HCT116 (cell line): Measurements from ENCODE around the gene ITIH6. TPM values are rescaled to one million over a fixed set of nuclear protein-coding genes. Genes with fewer than 3 reads are reported as not detected.

Source experiments
- ATAC-seq: fragments of 200-7000 bp; cut with Tn5 transposase; 2 replicates; pipeline ENCODE4 v1.9.1; 2020; ENCODE audit warnings: mild to moderate bottlenecking, moderate library complexity
- BruUV-seq: library from RNA; stranded (reverse); fragments of 400-500 nt; replicated peaks from 2 replicates; lab custom pipeline; 2021; lab: Mats Ljungman, UMichigan
- CTCF ChIA-PET: fragments of 300-600 bp; sonication (Branson Sonifier 250); formaldehyde crosslinking; loops from one replicate; lab custom pipeline; 2021; ENCODE audit warnings: antibody characterized with exemption; lab: Charles Lee
- POLR2A ChIA-PET: fragments of 300-600, 350-600 bp; sonication (Branson Sonifier 250); formaldehyde crosslinking; loops from one replicate; lab custom pipeline; 2021; ENCODE audit warnings: antibody characterized with exemption; lab: Charles Lee
- RAD21 ChIA-PET, 2 experiments: fragments of 300-600 bp; sonication (Branson Sonifier 250); formaldehyde crosslinking; loops; one replicate each; lab custom pipeline; 2023; ENCODE audit warnings: low total read pairs in 2 of 2; ENCODE audit not compliant: uncharacterized antibody in 2 of 2, unreplicated experiment in 2 of 2, low non-redundant PET in 1 of 2; lab: Charles Lee
- DNase-seq: peaks from one replicate; pipeline ENCODE4 v3.0.0-alpha.2; 2010; ENCODE audit warnings: low read depth, low spot score
- H2AFZ ChIP-seq: fragments of 200-600 bp; shearing (Covaris generic), sonication (generic); 2 replicates; pipeline ENCODE4 v1.6.1; 2017; ENCODE audit warnings: low read depth, mixed run types, mixed read lengths, antibody characterized with exemption, low read length; ENCODE audit not compliant: poor library complexity, severe bottlenecking
- H3K27ac ChIP-seq: 2 replicates; pipeline ENCODE4 v1.5.1; 2012; ENCODE audit warnings: low read depth, low read length
- H3K27me3 ChIP-seq: fragments of 200-600 bp; sonication (generic); 2 replicates; pipeline ENCODE4 v1.6.1; 2016; ENCODE audit warnings: mixed run types, low read length, mixed read lengths; ENCODE audit not compliant: insufficient read depth
- H3K36me3 ChIP-seq, 2 experiments: fragments of 200-500 bp in 1 of 2; fragments of 200-600 bp in 1 of 2; sonication (Bioruptor generic) in 1 of 2; sonication (generic) in 1 of 2; 2 replicates each; pipeline versions ENCODE4 v1.5.1 to v1.6.1; 2014 to 2016; ENCODE audit warnings: low read length in 2 of 2, inconsistent platforms in 1 of 2, mixed read lengths in 1 of 2, mixed run types in 1 of 2; ENCODE audit not compliant: insufficient read depth in 2 of 2, control insufficient read depth in 1 of 2
- H3K4me1 ChIP-seq, 2 experiments: fragments of 200-600 bp in 1 of 2; sonication (generic) in 1 of 2; 2 replicates each; pipeline versions ENCODE4 v1.5.1 to v1.6.1; 2012 to 2017; ENCODE audit warnings: low read length in 2 of 2, inconsistent platforms in 1 of 2, mild to moderate bottlenecking in 1 of 2, mixed read lengths in 1 of 2, mixed run types in 1 of 2, moderate library complexity in 1 of 2; ENCODE audit not compliant: insufficient read depth in 2 of 2, control insufficient read depth in 1 of 2
- H3K4me2 ChIP-seq: fragments of 200-600 bp; sonication (generic); 2 replicates; pipeline ENCODE4 v1.6.1; 2017; ENCODE audit warnings: mixed run types, low read length, mixed read lengths
- H3K4me3 ChIP-seq, 2 experiments: fragments of 200-600 bp in 1 of 2; sonication (generic) in 1 of 2; replicated peaks in 1 of 2; 2 replicates each; pipeline ENCODE4 v1.5.1; 2011 to 2016; ENCODE audit warnings: low read length in 2 of 2, control low read depth in 1 of 2, low read depth in 1 of 2, mild to moderate bottlenecking in 1 of 2, mixed read lengths in 1 of 2, mixed run types in 1 of 2
- H3K79me2 ChIP-seq: fragments of 200-600 bp; sonication (generic); 2 replicates; pipeline ENCODE4 v1.6.1; 2017; ENCODE audit warnings: mild to moderate bottlenecking, mixed run types, low read length, moderate library complexity, mixed read lengths; ENCODE audit not compliant: insufficient read depth
- H3K9ac ChIP-seq: fragments of 200-600 bp; sonication (generic); 2 replicates; pipeline ENCODE4 v1.6.1; 2016; ENCODE audit warnings: low read length, mixed read lengths
- H3K9me2 ChIP-seq: fragments of 200-600 bp; sonication (generic), shearing (Covaris generic); 2 replicates; pipeline ENCODE4 v1.6.1; 2017; ENCODE audit warnings: mixed run types, mild to moderate bottlenecking, moderate library complexity; ENCODE audit not compliant: insufficient read depth
- H3K9me3 ChIP-seq, 2 experiments: fragments of 200-500 bp in 1 of 2; fragments of 200-600 bp in 1 of 2; sonication (Bioruptor generic) in 1 of 2; sonication (generic) in 1 of 2; 2 replicates each; pipeline ENCODE4 v1.6.1; 2014 to 2017; ENCODE audit warnings: low read length in 2 of 2, mixed read lengths in 2 of 2, inconsistent platforms in 1 of 2, low read depth in 1 of 2, mild to moderate bottlenecking in 1 of 2, mixed run types in 1 of 2, moderate library complexity in 1 of 2; ENCODE audit not compliant: control insufficient read depth in 1 of 2, insufficient read depth in 1 of 2
- H4K20me1 ChIP-seq: fragments of 200-600 bp; sonication (generic), shearing (Covaris generic); 2 replicates; pipeline ENCODE4 v1.6.1; 2017; ENCODE audit warnings: mixed run types, mild to moderate bottlenecking, moderate library complexity; ENCODE audit not compliant: insufficient read depth
- ELF1 ChIP-seq: IDR thresholded peaks from 2 replicates; pipeline ENCODE4 v1.6.1; 2012; ENCODE audit warnings: low read depth, borderline replicate concordance
- POLR2AphosphoS5 ChIP-seq: IDR thresholded peaks from 2 replicates; pipeline ENCODE4 v1.6.1; 2011; ENCODE audit warnings: mild to moderate bottlenecking, low read depth, low read length, moderate library complexity
- REST ChIP-seq: IDR thresholded peaks from 2 replicates; pipeline ENCODE4 v1.6.1; 2012; ENCODE audit warnings: low read depth
- intact Hi-C: fragments of 100-400 bp; cut with micrococcal nuclease; formaldehyde crosslinking; loops from 2 replicates; pipeline ENCODE4 v1.10.0; 2022
- total RNA-seq: library from RNA; stranded (reverse); gene quantifications from one replicate; pipeline ENCODE4 v1.2.1, GENCODE V29; 2021; ENCODE audit not compliant: unreplicated experiment

Gene ITIH6
- total RNA-seq, 1 experiment from 2014 or later = not detected

DNA sequence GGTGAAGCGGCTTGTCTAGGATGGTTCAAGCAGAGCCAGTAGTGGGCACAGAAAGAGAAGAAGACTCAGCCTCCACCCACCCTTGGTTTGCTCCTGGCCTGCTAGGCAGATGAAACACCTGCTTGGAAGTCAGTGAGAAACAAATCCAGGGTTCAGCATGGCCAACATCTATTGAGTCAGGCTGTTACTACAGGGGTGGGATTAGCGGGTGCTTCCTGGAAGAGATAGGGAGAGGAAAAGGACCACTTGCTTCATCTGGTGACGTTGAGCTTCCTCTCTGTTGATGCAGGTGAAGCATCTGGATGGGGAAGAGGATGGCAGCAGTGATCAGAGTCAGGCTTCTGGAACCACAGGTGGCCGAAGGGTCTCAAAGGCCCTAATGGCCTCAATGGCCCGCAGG, 12.5 kb upstream of the ITIH6 start:
- Histone ChIP-seq H3K36me3 (no peaks in the 10 kb centered on the region; a peak in 1 of 4 replicates), H3K27ac (no peak overlapping the region), H4K20me1 (no peaks in the 10 kb centered on the region), H3K4me2 (no peak overlapping the region), H3K79me2 (no peaks in the 10 kb centered on the region), H3K9ac (no peak overlapping the region), H3K4me1 (peaks cover 0 to 18% of the 10 kb centered on the region in 2 experiments; a peak in 2 of 4 replicates), H3K9me3 (no peaks in the 10 kb centered on the region), H3K27me3 (no peaks in the 10 kb centered on the region), H2AFZ (no peak overlapping the region), H3K9me2 (no peaks in the 10 kb centered on the region), H3K4me3 (no peak overlapping the region)
- ATAC-seq = no peak
- POLR2A ChIA-PET = no interaction called here
- CTCF ChIA-PET = no interaction called here
- intact Hi-C loops = no loop called here
- TF ChIP-seq ELF1 = no peak
- no peak for TF ChIP-seq REST
- TF ChIP-seq POLR2AphosphoS5 = no peak
- BruUV-seq = no TSS peak
- RAD21 ChIA-PET = no interaction called here
- DNase-seq = no peak
